Activated CD4-positive, CD25-positive, alpha-beta regulatory T cell treated with anti-CD3 and anti-CD28 coated beads, Interleukin-2, amount 50 U/mL, for 72 hours (primary cell): Measurements from ENCODE around the gene COLEC11.
"Not testable (repeated sequence)": the region's sequence is repeated elsewhere in the genome, so short reads cannot be mapped to it uniquely, and the experiment has no call there.

ENCODE experiments used
- DNase-seq: peaks from one replicate; pipeline ENCODE4 v3.0.0; 2021

Gene COLEC11

DNA sequence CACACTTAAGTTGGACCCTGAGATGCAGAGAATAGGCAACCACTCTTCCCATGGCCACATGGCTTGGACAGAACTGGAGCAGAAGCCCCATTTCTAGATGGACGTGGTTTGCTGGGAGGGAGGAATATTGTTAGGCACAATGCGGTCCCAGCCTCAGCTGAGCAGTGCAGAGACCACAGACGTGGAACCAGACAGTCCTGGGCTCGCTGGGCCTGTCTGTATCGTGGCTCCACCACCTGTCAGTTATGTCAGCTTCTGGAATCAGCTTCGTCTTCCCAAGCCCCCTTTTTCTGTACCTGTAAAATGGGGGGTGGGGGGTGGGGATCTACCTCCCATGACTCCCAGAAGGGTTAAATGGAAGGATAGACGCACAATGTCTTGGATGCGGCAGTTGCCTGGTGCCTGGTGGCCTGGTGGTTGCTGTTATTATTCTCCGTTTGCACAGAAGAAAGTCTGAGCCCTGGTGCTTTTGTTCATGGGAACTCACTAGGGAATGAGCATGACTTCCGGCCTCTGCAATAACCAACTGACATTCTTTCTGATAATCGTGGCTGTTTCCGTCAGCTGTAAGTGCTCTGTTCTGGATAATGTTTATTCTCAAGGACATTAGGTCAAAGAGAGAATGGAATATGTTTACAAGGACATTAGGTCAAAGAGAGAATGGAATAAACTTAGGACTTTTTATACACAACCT, 31.4 kb downstream of the COLEC11 start:
- DNase-seq: no peak

GRCh38 chr2:3626812-3627499, 32.0 kb downstream of the COLEC11 start:
- no peak for DNase-seq

DNA sequence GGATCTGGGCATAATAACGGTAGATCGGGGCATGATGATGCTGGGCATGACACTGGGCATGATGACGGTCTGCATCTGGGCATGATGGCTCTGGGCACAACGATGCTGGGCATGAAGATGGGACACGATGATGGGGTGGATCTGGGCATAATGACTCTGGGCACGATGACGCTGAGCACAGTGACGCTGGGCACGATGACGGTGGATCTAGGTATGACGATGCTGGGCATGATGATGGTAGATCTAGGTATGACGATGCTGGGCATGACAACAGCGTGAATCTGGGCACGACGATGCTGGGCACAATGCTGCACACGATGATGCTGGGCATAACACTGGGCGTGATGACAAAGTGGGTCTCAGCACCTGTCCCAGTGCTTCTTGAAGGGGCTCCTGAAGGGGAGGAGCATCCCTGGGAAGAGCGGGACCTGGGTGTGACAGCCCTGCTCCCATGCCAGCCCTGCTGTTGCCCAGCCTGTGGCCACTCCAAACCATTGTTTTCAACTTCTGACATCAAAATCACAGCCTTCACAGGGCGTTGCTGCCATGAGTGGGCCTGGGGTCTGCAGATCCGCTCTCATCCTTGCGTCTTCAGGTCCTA, 32.7 kb downstream of the COLEC11 start:
- no peak for DNase-seq

DNA sequence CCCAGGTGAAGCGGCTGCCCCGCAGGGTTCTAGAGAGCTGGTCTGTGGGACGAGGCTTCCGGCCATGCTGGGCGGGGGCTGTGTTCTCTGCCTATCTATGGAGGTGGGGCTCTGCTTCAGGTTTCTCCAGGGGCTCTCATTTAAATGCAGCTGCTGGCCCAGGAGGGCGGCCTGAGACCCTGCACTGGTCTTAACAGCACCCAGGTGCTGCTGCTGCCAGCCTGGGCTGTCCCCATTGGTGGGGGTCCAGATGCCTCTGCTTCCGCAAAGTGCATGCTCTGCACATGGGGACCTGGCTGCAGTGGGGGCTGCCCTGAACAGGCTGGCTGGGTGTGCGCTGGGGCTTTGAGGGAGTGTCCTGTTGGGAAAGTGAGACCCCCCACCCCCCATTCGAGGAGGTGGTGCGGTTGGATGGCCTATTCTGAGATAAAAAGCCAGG, 33.3 kb downstream of the COLEC11 start:
- DNase-seq: no peak

GRCh38 chr2:3628800-3629199, 33.9 kb downstream of the COLEC11 start:
- DNase-seq: no peak

DNA sequence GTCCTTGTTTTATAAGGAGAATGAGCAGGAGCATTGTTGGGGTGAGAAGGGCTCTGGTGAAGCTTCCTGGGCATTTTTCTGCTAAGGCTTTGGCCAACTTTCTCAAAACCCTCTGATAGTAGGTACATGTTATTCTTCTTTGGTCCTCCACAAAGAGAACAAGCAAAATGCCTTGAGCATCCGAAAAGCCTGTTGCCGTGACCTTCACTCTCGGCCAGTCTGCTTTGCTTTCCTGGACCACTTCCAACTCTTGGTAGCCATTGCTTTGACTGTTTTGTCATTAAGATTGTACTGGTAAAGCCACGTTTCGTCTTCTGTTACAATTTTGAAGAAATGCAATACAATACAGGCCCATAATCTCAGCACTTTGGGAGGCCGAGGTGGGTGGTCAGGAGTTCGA, 35.7 kb downstream of the COLEC11 start:
- DNase-seq: no peak

DNA sequence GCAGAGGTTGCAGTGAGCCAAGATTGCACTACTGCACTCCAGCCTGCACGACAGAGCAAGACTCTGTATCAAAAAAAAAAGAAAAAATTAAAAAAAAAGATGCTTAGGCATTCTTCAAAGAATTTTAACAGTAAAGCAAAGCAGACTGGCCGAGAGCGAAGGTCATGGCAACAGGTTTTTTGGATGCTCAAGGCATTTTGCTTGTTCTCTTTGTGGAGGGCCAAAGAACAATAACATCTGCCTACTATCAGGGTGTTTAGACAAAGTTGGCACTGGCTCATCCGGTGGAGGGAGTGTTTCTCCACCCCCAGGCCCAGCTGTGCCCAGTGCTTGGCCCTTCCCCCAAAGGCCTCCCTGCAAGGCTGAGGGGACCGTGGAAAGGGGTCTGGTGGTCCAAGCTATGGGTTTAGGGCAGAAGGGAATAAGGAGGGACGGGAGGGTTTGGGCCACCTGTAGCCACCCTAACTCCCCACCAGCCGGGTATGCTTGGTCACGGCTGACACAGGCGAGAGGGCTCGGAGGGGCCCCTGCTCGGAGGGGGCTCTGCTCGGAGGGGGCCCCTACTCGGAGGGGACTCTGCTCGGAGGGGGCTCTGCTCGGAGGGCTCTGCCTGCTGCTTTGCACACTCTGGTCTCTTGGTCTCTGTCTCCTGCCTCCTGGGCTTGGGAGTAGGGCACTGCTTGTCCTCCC, 36.4 kb downstream of the COLEC11 start:
- no peak for DNase-seq

- no peak for DNase-seq
These were observed 37.1 kb downstream of the COLEC11 start for GRCh38 chr2:3631851-3632659.

DNA sequence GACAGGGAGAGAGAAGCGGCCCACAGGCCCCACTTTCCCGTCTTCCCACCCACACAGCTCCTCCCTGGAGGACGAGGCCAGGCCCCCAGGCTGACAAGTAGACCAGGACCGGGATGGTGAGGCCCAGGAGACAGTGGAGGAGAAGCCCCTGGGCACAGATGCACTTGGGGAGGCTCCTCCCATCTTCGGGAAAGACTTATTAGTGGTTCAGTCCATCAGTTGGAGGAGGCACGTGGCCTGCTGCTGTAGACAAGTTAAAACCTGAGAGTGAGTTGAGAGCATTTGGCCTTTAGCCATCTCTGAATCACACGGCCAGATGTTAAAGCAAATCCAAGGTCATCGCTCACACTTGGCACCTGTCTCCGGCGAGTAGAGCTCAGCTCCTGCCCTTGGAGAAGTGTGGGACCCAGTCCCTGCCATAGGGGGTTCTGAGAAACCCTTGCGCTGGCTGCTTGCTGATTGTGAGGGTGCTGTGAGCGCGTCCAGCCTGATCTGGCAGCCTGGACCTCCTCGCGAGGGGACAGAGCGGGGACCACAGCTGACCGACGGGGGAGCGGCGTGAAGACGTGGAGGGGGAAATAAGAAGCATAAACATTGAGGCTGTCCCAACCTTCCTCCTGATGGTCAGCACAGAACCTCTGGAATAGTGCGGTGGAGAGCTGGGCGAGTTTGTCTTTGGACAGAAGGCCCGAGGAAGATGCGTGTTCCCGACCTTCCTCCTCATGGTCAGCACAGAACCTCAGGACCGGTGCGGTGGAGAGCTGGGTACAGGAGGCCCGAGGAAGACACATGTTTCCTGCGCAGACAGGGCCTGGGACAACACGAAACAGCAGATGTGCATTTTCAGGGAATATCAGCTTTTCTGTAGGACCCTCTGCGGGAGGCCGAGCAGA, 38.4 kb downstream of the COLEC11 start:
- DNase-seq: peak; percentile 11

DNA sequence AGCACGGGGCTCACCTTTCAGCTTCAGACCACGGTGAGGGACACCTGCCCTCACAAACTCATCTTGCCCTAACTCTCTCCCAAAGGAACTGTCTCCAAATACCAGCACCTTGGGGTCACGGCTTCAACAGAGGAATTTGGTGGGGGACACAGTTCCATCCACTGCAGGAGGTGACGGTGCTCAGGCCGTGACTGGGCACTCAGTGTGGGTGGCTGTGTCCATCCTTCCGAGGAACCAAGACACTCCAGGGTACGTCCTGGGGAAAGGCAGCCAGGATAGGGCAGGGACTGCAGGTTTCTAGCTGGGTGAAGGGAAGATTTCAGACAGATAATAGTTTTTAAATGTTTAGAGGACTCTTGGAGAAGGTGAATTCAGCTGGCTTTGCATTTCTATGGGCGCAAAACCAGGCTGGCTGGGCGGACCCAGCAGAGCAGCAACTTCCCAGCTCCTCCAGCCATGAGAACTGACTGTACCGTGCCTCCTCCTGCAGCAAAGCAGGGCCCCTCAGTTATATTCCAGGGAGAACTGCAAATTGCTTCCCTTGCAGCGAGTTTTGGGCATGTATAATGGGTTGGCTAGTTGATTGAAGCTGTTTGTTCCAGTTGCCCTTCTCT, 39.2 kb downstream of the COLEC11 start:
- DNase-seq: peak; percentile 6

DNA sequence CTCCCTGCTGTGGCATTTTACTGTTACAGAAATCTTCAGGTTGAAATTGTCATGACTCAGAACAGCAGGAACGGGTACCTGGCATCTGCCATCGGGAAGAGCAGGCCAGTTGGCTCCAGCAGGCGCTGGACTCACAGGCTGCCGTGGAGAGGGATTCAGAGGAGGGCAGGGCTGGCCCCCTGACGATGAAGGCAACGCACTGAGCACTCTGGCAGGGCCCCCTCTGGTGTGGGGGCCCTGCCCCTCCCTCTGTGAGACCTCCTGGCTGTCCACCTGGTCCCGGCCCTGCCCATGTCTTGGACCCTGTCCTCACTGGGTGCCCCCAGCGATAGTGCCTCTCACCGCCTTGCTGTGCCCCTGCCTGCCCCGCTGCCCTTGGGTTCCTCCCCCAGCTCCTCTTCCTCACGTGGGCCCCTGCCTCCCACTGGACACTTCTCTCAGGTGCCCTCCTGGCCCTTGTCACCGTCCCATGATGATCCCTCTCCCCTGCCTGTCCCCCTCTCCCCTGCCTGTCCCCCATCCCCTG, 39.7 kb downstream of the COLEC11 start:
- peak; percentile 5 for DNase-seq

GRCh38 chr2:3635171-3635974, 40.5 kb downstream of the COLEC11 start:
- peak; percentile 9 for DNase-seq

- DNase-seq: not testable (repeated sequence)
These were observed 41.0 kb downstream of the COLEC11 start for GRCh38 chr2:3635975-3636327.

DNA sequence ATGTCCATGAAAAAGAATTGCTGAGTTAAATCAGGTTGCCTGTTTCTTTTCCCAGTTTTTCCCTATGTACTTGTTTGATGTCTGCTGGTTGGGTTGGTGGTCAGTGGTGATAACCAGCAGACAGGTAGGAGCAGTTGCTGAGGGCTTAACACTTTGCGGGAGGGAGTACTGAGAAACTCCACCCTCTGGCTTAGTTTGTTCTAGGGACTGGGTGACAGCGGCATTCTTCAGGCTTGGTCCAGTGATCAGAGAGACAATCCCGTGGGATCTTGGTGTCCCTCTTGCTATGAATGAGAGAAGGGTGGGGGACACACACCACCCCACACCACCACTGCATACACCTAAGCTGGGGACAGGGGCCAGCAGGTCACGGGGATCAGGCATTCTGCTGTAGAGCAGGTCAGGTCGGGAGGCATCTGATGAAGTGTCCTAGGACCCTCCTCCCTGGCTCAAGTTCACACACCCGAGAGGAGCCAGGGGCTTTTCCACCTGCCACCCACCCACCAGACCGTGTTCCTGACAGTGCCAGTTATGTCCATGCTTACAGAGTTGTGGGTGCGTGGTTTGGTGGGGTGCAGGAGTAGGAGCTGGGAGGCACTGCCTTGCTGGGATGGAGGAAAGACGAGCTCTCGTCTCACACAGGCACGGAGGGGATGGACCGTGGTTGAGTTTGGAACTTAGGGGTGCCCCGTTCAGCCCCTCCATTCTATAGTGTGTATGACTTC, 41.8 kb downstream of the COLEC11 start:
- DNase-seq: peak; percentile 0

DNA sequence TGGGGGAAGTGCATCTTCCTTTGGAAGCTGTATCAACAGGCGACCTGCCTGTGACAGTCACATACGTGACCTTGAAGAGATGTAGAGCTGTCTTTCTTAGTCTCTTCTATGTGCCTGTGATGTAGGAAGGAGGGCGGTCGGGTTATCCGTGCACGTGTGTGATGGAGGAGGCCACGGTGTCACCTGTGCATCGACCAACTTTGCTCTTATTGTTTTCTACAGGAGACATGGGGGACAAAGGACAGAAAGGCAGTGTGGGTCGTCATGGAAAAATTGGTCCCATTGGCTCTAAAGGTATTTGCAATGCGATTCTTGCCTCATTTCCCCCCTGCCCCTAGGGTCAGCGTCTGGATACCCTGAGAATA, 42.4 kb downstream of the COLEC11 start:
- DNase-seq: peak; percentile 4

DNA sequence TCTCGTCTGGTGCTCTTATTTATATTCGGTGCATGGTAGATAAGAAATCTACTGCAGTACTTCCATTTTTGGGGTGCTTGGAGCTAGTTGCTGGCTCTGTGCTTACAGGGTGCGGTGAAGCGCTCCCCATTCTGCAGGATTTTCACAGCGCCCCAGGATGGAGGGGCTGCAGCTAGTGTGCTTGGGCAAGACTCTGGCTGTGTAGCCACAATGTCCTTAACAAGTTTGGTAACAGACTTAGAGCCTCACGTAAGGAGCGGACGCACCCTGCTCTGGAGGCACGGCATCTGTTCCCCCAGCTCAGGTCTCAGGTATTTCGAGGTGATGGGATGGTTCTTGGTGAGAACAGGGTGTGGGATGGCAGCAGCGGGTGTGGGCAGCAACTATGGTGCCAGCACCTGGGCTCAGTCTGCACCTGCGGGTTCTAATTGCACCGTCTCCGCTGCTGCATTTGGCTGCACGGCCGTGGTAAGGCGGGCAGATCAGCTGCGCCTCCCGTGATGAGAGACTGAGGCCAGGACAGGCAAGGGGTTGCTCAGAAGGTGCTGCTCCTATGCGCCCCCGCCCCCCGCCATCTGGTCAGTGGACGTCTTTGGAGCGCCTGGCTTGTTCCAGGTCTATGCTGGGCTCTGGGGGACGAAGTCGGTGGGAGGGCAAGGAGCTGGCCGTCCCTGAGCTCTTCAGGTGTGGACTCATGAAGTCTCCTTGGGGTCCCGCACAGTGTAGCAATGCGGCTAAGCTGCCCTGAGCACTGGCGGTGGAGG, 43.0 kb downstream of the COLEC11 start:
- DNase-seq: peak; percentile 23

DNA sequence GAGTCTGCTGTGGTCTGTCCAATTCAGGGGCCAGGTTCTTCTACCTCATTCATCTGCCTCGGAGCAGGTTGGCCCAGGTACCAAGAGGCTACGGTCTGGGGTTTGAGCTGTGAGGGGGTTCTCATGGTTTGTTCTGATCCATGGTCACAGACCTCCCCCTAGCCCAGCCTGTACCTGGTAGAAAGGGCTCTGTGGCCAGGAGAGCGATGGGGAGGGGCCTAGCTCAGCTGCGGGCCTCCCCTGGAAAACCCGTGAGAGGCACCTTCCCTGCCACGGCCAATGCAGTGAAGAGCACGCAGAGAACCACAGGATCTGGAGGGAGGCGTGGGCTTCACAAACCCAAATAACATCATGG, 43.5 kb downstream of the COLEC11 start:
- peak; percentile 20 for DNase-seq

DNA sequence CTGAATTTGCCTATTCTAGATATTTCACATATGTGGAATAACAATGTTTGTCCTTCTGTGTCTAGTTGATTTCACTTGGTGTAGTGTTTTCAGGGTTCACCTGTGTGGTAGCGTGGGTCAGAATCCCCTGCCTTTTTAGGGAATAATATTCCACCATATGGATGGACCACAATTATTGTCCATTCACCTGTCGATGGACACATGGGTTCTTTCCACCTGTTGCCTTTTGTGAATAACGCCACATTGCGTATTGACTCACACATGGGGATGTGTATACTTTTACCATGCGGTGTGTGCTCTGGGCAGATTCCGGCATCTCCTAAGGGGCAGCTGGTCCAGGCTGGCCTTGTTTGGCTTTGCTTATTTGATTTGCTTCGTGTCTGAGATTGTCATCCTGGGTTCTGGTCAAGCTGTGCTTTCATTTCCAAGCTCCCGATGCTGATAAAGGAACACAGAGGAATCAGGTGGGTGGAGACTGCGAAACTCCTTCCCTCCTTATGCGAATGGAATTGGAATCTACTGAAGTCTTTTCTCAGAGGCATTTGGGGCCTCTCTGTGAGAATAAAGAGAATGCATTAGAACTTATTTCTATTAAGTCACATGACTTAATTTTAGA, 44.2 kb downstream of the COLEC11 start:
- DNase-seq: no peak
